ENCODE results near the gene HNRNPLL. TPM values are rescaled to one million over a fixed set of nuclear protein-coding genes. Genes with fewer than 3 reads are reported as not detected.
A peak's percentile ranks its signal among the peaks of the same experiment; 100 is the strongest.

The HNRNPLL gene
- total RNA-seq, 2 donors from 2014 or later, result 84.9 to 122 TPM

DNA sequence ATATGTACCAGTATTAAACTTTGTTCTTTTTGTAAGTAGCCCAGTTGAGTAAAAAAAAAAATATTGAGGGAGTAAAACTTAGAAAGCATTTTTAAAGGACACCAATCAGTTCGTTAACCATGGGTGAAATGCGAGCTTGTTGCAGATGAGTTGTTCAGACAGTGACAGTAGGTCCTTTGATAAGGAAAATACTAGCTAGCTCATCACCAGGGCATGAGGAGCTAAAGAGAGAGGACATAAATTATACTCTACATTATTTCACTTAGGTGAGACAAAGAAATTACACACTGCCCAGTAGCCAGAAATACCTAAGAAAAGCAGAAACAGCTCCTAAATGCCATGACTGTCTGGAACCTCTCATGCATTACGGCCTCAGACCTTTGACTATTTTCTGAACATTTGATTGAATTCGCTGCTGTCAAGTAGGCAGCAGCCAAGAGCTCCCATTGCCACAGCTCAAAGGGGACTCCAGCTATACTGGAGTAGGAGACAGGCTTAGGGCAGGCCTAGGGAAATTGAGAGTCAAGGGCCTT is 2.6 kb upstream of the HNRNPLL start:
- H3K4me3 Mint-ChIP-seq, result no peak overlapping the region
- peaks cover 16% of the 10 kb centered on the region for H3K4me1 Mint-ChIP-seq
- H3K27ac Mint-ChIP-seq, result no peak overlapping the region
- no peaks in the 10 kb centered on the region for H3K27me3 Mint-ChIP-seq
- no peaks in the 10 kb centered on the region for H3K9me3 Mint-ChIP-seq
- no peak for ATAC-seq (replicated peaks)
- peaks cover 26% of the 10 kb centered on the region for H3K36me3 Mint-ChIP-seq (ENCODE audit: low read depth)

DNA sequence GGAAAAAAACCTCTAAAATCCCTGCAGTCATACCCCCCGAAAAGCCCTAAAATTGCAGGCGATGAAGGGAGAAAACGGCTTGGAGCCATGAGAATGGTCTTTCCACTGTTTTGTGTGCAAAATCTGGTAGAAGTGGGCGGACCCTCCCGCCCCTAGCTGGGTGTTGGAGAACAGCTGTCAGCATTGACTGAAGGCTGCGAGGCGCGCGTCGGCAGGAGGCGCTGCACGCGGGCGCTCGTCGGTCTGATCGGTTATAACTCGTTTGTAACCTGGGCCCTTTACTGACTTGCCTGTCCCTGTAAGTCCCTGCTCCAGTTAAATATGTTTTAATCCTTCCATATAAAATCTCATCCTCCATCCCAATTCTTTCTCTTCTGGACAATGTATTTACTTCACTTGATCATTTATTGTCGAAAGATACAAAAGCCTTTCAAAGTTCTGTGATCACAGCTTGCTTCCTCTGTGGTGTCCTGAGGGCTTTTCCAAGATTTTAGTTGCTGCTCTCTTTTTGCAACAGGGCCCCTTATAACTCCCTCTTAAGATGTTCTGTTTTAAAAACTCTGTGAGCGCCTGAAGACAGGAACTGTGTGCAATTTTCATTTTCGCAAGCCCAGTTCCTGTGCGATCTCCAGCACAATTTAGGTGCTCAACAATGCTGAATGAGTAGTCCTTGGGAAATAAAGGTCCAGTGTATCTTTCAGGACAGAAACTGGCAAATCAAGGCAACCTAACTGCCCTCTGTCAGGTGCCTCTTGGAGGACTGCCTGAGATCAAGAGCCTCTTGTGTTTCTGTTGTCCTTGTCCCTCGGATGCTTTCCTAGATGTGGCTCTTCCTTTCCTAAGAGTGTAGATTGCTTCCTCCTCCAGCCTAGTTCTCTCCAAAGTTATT is 918 bp upstream of the HNRNPLL start:
- peak; percentile 73 for ATAC-seq (replicated peaks)
- H3K27me3 Mint-ChIP-seq, result no peaks in the 10 kb centered on the region
- H3K27ac Mint-ChIP-seq, result peak overlapping the region; percentile 94
- H3K9me3 Mint-ChIP-seq, result no peaks in the 10 kb centered on the region
- H3K4me1 Mint-ChIP-seq, result peaks cover 10% of the 10 kb centered on the region
- H3K4me3 Mint-ChIP-seq, result peak overlapping the region; percentile 84
- H3K36me3 Mint-ChIP-seq (ENCODE audit: low read depth), result peaks cover 43% of the 10 kb centered on the region

DNA sequence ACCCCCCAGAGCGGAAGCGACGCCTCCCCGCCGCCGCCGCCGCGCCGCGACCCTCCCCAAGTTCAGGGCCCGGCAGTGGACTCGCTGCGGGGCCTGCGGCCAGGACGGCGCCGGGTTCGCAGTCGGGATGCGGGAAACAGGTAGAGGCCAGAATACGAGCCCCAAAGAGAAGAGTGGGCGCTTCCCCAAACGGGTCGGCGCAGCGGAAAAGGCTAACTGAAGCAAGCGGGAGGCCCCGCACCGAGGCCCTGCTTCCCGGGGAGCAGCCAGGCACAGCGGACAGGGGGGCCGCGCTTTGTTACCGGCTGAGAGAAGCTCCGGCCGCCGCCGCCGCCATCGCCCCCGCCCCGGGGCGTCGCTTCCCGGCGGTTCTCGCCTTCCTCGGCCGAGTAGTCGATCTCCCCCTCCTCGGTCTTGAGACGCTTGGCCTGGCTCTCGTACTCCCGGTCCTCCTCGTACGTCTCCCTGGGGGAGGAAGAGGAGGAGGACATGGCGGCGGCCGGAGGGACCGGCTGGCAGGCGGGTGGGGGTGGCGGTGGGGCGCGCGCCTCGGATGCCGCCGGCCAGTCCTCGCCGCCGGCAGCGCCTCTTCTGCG is 494 bp downstream of the HNRNPLL start:
- ATAC-seq (replicated peaks), result peak; percentile 1
- H3K27ac Mint-ChIP-seq, result peak overlapping the region; percentile 94
- H3K4me1 Mint-ChIP-seq, result peaks cover 13% of the 10 kb centered on the region
- H3K27me3 Mint-ChIP-seq, result no peaks in the 10 kb centered on the region
- H3K4me3 Mint-ChIP-seq, result peak overlapping the region; percentile 84
- no peaks in the 10 kb centered on the region for H3K9me3 Mint-ChIP-seq
- peaks cover 57% of the 10 kb centered on the region for H3K36me3 Mint-ChIP-seq (ENCODE audit: low read depth)

- Mint-ChIP-seq H3K36me3 (ENCODE audit: low read depth) (peaks cover 63% of the 10 kb centered on the region), H3K27me3 (no peaks in the 10 kb centered on the region), H3K9me3 (no peaks in the 10 kb centered on the region), H3K4me1 (peaks cover 19% of the 10 kb centered on the region), H3K27ac (peak overlapping the region; percentile 94), H3K4me3 (peak overlapping the region; percentile 84)
- no peak for ATAC-seq (replicated peaks)
These were observed 1.1 kb downstream of the HNRNPLL start for GRCh38 chr2:38601463-38602135.

DNA sequence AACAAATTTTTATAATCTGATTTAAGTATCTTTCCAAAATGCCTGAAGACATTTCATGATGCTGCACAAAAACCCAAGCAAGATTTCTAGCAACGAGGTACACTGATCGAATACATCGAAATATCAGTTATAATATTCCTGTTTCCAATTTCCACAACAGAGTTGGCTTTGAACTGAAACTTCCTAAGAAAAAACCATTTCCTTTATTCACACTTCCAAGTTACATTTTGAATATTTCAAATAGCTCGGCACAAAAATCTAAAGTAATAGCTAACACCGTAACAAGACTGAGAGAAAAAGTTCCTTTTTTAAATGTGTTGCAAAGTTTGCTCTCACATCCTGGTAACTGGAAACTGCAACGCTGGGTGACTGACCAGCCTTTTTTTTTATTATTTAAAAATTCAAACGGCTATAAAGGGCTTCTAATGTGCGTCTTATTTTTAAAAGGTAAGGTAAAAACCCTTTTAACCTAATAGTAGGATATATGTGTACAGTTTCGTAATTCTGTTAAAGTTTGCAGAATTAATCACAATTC is 1.7 kb downstream of the HNRNPLL start:
- ATAC-seq (replicated peaks), result no peak
- peaks cover 70% of the 10 kb centered on the region for H3K36me3 Mint-ChIP-seq (ENCODE audit: low read depth)
- peak overlapping the region; percentile 94 for H3K27ac Mint-ChIP-seq
- H3K4me1 Mint-ChIP-seq, result peaks cover 23% of the 10 kb centered on the region
- no peaks in the 10 kb centered on the region for H3K9me3 Mint-ChIP-seq
- H3K27me3 Mint-ChIP-seq, result no peaks in the 10 kb centered on the region
- H3K4me3 Mint-ChIP-seq, result peak overlapping the region; percentile 84

DNA sequence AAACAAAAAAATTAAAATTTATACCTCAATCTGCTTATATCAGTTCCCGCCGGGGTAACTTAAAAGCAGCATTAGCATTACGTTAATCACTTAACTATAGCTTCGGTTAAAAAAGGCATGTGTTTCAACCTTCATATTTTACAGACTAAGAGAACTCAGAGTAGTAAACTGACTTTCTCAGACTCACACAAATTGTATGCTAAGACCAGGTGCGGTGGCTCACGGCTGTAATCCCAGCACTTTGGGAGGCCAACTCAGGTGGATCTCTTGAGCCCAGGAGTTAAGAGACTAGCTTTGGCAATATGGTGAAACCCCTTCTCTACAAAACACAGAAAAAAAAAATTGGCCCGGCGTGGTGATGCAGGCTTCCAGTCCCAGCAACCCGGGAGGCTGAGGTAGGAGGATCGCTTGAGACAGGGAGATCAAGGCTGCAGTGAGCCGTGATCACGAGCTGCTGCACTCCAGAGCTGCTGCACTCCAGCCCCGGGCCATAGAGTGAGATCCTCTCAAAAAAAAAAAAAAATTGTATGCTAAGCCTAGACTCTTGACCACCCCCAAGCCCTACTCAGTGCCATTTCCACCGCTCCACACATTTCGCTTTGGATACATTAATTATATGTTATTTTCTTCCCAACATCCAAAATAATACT is 2.4 kb downstream of the HNRNPLL start:
- ATAC-seq (replicated peaks), result no peak
- H3K27ac Mint-ChIP-seq, result peak overlapping the region; percentile 94
- no peaks in the 10 kb centered on the region for H3K9me3 Mint-ChIP-seq
- peak overlapping the region; percentile 84 for H3K4me3 Mint-ChIP-seq
- no peaks in the 10 kb centered on the region for H3K27me3 Mint-ChIP-seq
- H3K36me3 Mint-ChIP-seq (ENCODE audit: low read depth), result peaks cover 76% of the 10 kb centered on the region
- H3K4me1 Mint-ChIP-seq, result peaks cover 26% of the 10 kb centered on the region

DNA sequence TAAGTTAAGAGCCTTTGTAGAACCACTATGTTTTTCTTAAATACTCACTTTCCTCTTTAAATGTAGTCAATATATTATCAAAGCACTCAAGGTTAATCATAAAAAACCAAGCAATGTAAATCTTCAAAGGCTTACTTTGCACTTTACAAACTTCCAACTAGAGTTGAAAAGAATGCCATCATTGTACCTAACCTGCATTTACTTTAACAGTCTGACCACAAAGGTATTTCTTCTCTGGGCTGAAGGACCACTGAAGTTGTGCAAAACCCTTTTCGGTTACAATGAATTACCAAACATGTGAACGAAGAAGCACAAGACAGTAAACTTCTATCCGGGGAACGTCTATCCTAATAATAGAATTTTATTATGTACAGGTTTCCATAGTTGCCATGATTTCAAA is 3.0 kb downstream of the HNRNPLL start:
- H3K4me1 Mint-ChIP-seq, result peaks cover 26% of the 10 kb centered on the region
- H3K27ac Mint-ChIP-seq, result peak overlapping the region; percentile 94
- peaks cover 79% of the 10 kb centered on the region for H3K36me3 Mint-ChIP-seq (ENCODE audit: low read depth)
- H3K27me3 Mint-ChIP-seq, result no peaks in the 10 kb centered on the region
- peak overlapping the region; percentile 84 for H3K4me3 Mint-ChIP-seq
- H3K9me3 Mint-ChIP-seq, result no peaks in the 10 kb centered on the region
- ATAC-seq (replicated peaks), result no peak

DNA sequence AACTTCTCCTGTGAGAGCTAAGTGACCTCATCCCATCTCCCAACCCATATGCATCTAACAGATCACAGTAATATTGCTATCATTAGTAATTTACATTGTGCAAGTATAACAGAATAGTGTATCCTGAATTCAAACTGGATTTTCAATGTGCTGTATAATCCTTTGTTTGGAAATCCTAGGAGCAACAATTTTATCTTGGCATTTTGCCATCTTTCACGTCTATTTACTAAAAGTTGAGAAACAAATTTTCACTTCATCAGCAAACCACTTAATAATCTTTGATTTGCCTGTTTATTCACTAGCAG is 3.8 kb downstream of the HNRNPLL start:
- Mint-ChIP-seq H3K36me3 (ENCODE audit: low read depth) (peaks cover 80% of the 10 kb centered on the region), H3K27ac (peak overlapping the region; percentile 94), H3K4me3 (peak overlapping the region; percentile 84), H3K9me3 (no peaks in the 10 kb centered on the region), H3K27me3 (no peaks in the 10 kb centered on the region), H3K4me1 (peaks cover 24% of the 10 kb centered on the region)
- ATAC-seq (replicated peaks), result no peak

DNA sequence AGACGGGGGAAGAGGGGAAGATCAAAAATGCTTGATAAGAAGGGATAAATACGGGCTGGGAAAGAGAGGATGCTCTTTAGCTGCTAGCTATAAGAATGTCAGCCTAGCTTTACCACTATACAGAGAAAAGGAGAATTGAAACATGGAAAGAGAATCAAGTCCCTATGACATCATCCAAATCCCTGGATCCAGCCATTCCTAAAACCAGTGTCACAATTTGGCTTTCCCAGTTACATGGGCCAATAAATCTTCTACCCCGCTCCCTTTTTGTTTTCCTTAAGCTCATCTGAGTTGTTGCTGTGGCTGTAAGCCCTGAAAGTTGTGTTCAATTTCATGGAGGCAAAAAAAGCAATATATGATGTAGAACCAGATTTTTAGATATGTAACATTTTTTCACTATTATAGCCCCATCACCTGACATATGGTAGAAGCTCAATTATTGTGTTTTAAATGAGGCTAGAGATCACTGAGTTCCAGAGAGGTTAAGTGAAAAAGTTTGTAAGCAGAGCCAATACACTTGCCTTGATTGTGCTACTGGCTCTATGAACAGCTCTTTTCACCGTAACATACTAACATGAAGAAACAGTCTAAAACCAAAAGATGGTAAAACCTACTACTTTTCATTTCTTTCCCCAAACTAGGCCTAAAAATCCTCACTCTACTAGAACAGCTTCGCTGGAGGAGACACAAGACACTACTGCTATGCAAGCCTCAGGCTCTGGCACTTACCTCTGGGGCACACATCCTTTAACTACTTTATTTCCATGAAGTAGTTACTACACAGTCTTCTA is 4.3 kb downstream of the HNRNPLL start:
- Mint-ChIP-seq H3K36me3 (ENCODE audit: low read depth) (peaks cover 83% of the 10 kb centered on the region), H3K27ac (peak overlapping the region; percentile 94), H3K4me3 (peak overlapping the region; percentile 84), H3K4me1 (peaks cover 24% of the 10 kb centered on the region), H3K9me3 (no peaks in the 10 kb centered on the region), H3K27me3 (no peaks in the 10 kb centered on the region)
- no peak for ATAC-seq (replicated peaks)

- no peaks in the 10 kb centered on the region for H3K27me3 Mint-ChIP-seq
- no peaks in the 10 kb centered on the region for H3K9me3 Mint-ChIP-seq
- H3K4me1 Mint-ChIP-seq, result peaks cover 34% of the 10 kb centered on the region
- H3K4me3 Mint-ChIP-seq, result peak overlapping the region; percentile 84
- H3K27ac Mint-ChIP-seq, result peak overlapping the region; percentile 94
- ATAC-seq (replicated peaks), result no peak
- peaks cover 87% of the 10 kb centered on the region for H3K36me3 Mint-ChIP-seq (ENCODE audit: low read depth)
These were observed 5.6 kb downstream of the HNRNPLL start for GRCh38 chr2:38597115-38597514.

DNA sequence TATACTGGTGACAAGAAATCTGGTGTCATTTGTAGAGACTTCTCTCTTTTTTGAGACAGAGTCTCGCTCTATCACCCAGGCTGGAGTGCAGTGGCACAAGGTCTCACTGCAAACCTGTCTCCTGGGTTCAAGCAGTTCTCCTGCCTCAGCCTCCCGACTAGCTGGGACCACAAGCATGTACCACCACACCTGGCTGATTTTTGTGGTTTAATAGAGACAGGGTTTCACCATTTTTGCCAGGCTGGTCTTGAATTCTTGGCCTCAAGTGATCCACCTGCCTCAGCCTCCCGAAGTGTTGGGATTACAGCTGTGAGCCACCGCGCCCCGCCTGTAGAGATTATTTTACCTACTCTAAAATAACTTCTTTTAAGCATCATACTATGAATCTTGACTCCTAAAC is 6.5 kb downstream of the HNRNPLL start:
- no peak for ATAC-seq (replicated peaks)
- peak overlapping the region; percentile 84 for H3K4me3 Mint-ChIP-seq
- H3K36me3 Mint-ChIP-seq (ENCODE audit: low read depth), result peaks cover 84% of the 10 kb centered on the region
- H3K27ac Mint-ChIP-seq, result peak overlapping the region; percentile 94
- no peaks in the 10 kb centered on the region for H3K9me3 Mint-ChIP-seq
- peaks cover 35% of the 10 kb centered on the region for H3K4me1 Mint-ChIP-seq
- H3K27me3 Mint-ChIP-seq, result no peaks in the 10 kb centered on the region

DNA sequence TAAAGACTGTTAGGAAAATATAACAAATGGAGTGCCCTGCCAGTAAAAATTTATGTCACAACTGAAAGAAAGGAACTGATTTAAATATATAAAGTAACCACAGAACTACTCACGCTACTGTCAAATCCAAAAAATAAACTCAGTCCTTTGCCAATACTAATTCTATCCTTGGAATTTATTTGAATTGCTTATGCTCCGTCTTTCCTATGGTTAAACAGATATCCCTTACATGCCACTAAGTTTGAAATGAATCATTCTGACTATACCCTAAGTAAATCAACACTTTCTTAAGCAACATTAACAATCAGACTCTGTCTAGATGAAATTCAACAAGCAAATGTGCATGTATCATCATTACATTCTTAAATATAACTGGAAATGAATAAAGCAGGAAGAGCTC is 9.8 kb downstream of the HNRNPLL start:
- peak; percentile 60 for ATAC-seq (replicated peaks)
- Mint-ChIP-seq H3K4me3 (peak overlapping the region; percentile 84), H3K27ac (peak overlapping the region; percentile 78), H3K27me3 (no peaks in the 10 kb centered on the region), H3K4me1 (peaks cover 49% of the 10 kb centered on the region), H3K36me3 (ENCODE audit: low read depth) (peaks cover 84% of the 10 kb centered on the region), H3K9me3 (no peaks in the 10 kb centered on the region)

DNA sequence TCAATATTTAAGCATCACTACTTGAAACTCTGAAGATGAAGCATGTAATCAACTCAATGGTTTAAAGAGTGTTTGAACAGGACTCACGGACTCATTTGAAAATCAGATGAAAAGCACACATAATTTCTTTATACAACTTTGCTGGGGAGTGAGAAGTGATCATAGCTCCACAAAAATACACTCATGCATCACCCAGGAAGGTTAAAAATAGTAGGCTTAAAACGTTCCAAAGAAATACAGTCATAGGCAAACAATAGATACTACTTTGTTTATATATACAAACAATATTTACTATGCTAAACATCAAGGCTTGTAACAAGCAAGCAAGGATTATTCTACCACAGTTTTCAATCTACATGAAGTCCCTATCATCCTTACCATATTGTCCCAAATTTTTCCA is 11.6 kb downstream of the HNRNPLL start:
- Mint-ChIP-seq H3K4me3 (peak overlapping the region; percentile 84), H3K36me3 (ENCODE audit: low read depth) (peaks cover 84% of the 10 kb centered on the region), H3K9me3 (no peaks in the 10 kb centered on the region), H3K4me1 (peaks cover 47% of the 10 kb centered on the region), H3K27ac (peak overlapping the region; percentile 84), H3K27me3 (no peaks in the 10 kb centered on the region)
- ATAC-seq (replicated peaks), result no peak
